GM18867 (cell line): ENCODE results near the gene NELFB.

ENCODE experiments used
- ATAC-seq: cut with Tn5 transposase; IDR thresholded peaks from one replicate; pipeline ENCODE4 v1.9.1; 2021; ENCODE audit warnings: mild to moderate bottlenecking, moderate library complexity; ENCODE audit not compliant: unreplicated experiment

NELFB gene

GRCh38 chr9:137223078-137223970, 31.8 kb upstream of the NELFB start:
- ATAC-seq = peak; percentile 69

GRCh38 chr9:137224830-137225694, 30.1 kb upstream of the NELFB start, which contains the start of gene CYSRT1:
TSS of gene CYSRT1 (plus strand) at chr9:137225174. CDS start at chr9:137225622, 448 bp downstream.
- no peak for ATAC-seq

GRCh38 chr9:137225699-137226331, 29.3 kb upstream of the NELFB start:
- ATAC-seq = no peak

GRCh38 chr9:137226338-137227053, 28.6 kb upstream of the NELFB start:
- ATAC-seq = no peak

GRCh38 chr9:137227054-137227852, 27.9 kb upstream of the NELFB start, which contains the start of gene RNF224:
TSS of gene RNF224 (plus strand) at chr9:137227502. CDS start at chr9:137228336, 834 bp downstream.
- no peak for ATAC-seq

GRCh38 chr9:137227853-137228505, 27.1 kb upstream of the NELFB start:
- no peak for ATAC-seq

- ATAC-seq = no peak
Measured at GRCh38 chr9:137228506-137228967, 26.6 kb upstream of the NELFB start.

GRCh38 chr9:137228968-137229896, 25.9 kb upstream of the NELFB start:
- no peak for ATAC-seq

- ATAC-seq = no peak
Measured at GRCh38 chr9:137229903-137230704, 25.0 kb upstream of the NELFB start.

- no peak for ATAC-seq
Measured at GRCh38 chr9:137230705-137231371, 24.3 kb upstream of the NELFB start, which contains the start of gene SLC34A3. TSS of gene SLC34A3 (plus strand) at chr9:137230901. CDS start at chr9:137231703, 802 bp downstream.

GRCh38 chr9:137231372-137232039, 23.6 kb upstream of the NELFB start:
- ATAC-seq = no peak

- ATAC-seq = no peak
Measured at GRCh38 chr9:137232101-137232500, 23.0 kb upstream of the NELFB start.

GRCh38 chr9:137232510-137232909, 22.6 kb upstream of the NELFB start:
- ATAC-seq = no peak

GRCh38 chr9:137233143-137233980, 21.8 kb upstream of the NELFB start:
- no peak for ATAC-seq
